RPMI7951 (cell line): ENCODE data around the gene PTPRF. TPM values are rescaled to one million over a fixed set of nuclear protein-coding genes. Genes with fewer than 3 reads are reported as not detected.

Source experiments
- DNase-seq: peaks from one replicate; pipeline ENCODE4 v3.0.0-alpha.2; 2012; ENCODE audit warnings: low read depth
- total RNA-seq: library from RNA; depleted of rRNA; stranded (reverse); fragments of >200 nt; shearing (Covaris generic); gene quantifications from 2 replicates; pipeline ENCODE4 v1.2.3, GENCODE V29; 2014

Gene PTPRF
- total RNA-seq, 1 experiment from 2014 or later, result 34.5 TPM

DNA sequence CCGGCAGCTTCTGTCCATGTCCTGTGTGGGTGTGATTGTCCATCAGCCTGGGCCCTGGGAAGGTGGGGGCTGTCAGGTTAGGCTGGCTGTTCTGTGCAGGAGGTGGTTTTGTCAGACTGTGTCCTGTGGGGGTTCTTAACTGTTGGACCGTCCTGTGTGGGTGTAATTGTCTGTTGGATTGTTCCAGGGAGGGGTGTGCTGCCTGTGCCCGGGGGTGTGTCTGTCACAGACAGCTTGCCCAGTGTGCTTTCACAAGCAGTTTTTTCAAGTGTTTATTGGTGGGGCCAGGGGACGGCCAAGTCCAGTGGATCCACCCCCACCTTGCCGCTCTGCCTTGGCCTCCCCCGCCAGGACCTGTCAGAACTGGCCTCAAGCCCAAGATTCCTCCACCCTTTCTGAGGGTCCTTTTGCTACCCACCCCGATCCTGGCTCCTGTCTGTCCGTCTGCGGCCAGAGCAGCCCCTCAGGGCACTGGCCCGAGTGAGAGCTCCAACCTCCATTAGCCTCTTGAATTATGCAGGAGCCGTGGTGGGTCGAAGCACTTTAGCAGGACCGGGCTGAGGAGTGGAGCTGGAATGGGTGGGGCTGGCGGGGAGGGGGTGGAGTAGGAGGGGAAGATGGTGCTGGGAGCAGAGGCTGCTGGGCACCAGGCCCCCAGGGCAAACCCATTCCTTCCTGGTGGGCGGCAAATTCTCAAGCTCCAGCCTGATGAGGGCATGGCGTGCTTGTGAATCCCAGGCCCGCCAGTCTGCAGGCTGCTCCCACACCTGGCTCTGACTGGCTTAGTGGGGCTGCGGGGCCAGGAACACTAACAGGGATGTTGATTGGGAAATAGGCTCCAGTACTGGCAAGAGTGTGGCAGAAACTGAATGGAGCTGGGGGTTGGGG lies 47.2 kb downstream of the PTPRF start:
- DNase-seq, result no peak

DNA sequence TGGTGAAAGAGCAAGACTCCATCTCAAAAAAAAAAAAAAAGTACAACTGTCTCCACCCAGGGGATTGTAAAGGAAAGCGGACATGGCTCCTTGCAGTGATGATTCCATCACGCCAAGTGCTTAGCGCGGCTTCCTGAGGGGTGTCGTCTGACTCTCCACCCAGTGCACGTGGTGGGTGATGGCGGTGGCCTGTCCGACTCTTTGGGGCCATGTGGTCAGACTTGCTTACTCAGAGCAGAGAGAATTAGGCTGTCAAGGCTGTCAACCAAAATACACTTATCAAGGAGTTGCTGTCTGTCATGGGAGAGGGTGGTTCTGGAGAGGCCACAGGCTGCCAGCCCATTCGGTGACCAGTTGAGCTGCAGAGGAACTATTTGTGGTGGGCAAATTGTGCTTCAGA lies 49.4 kb downstream of the PTPRF start:
- no peak for DNase-seq

DNA sequence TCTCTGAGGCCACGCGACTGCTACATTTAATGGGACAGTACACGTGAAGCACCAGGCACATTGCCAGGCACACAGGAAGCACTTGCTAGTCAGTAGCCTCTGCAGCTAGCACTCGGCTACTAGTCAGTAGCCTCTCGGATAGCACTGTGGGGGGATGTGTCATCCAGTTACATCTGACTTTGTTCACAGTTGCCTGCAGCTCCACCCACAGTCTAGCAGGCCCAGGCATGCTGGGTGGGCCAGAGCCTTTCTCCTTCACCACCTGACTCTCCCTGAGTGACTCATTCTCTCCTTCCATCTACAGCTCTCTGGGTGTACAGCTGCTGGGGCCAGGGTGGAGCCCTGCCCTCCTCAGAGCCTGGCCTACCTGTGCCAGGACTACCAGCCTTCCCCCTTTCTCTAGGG lies 51.5 kb downstream of the PTPRF start:
- DNase-seq, result peak; percentile 97

DNA sequence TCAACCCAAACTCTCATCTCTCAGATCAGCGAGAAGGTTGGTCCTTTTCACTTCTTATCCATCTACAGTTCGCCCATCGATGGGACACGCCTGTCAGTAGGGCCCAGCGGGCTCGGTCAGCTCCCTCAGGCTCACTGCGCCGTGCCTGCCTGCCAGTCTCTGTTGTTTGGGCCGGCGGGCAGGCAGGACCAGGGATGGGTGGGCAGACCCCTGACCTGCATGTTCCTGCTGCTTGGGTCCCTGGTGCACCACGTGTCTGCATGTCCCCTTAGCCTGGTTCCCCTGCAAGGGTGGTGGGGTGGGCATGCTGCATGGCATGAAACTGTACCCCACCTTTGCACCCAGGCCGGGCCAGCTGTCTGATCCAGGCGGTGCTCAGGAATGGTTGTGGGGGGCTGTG lies 52.4 kb downstream of the PTPRF start:
- no peak for DNase-seq

DNA sequence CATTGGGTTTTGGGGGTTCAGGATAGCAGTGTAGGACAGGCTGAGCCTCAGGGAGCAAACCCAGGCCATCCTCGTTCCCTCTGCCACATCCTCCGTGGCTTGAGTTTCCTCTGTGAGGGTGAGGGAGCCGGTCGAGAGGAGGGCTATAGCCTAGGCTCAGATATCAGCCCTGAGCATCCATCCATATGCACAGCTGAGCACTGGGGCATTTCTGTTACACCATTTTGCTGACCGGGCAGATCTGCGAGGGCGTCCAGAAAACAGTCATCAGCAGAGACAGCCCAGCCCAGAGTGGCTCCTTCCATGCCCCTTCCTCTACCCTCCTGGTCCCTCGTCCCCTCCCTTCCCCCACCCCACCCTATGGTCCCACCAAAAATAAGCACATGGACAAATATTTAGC lies 53.5 kb downstream of the PTPRF start:
- DNase-seq, result no peak

DNA sequence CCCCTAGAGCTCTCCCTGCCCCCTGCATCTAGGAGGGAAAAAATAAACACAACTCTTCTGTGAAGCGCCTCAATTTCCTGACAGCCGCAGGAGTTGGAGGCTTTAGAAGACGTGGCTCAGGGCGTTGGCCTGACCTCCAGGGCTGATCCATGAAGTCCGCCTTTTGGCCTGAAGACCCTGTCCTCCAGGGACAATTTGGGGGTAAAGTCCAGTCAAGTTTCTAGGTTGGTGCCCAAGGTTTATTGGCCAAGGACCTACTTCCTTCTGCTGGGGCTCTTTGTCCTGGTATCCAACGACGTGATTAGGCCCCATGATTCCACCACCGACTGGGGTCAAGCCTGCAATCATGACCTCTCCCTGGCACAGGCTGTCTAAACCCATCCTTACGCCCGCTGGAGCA lies 54.9 kb downstream of the PTPRF start:
- DNase-seq, result no peak

DNA sequence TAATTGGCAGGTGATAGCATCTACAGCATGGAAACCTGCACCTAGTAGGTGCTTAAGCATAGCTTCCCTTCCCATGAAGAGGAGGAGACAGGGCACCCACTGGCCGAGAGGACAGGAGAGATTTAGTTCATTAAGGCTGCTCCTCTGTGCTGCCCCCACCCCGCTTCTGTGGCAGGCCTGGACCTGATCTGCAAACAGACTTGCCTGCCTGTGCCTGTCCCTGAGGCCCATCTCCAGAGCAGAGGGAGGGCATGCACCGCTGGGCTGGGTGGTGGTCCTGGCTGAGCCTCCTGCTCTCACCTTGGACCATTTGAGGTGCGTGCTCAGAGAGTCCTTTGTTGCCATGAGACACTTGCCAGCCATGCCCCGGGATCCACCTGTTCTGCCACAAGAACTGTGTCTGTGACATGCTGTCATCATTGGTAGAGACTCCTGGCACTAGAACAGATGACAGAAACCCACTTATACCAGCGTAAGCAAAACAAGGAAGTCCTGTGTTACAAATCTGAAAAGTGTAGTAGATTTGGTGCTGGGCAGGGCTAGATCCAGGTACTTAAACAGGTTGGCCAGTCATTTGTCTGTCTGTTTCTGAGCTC lies 55.6 kb downstream of the PTPRF start:
- no peak for DNase-seq

DNA sequence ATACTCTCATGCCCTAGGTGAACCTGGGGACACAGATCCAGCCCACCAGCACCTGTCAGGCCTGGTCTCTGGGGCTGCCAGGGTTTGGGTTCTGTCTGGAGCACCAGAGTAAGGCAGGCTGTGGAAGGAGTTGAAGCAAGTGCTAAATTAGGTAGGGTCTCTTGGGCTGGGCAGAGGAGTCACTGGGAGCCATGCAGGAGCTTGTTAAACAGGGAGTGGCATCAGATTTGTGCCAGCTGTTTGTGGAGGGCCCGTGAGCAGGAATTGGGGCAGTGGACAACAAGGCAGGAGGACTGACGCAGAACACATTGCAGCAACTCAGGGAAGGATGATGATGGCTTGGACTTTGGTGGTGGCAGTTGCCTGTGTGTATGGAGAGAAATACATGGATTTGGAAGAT lies 56.3 kb downstream of the PTPRF start:
- DNase-seq, result no peak

DNA sequence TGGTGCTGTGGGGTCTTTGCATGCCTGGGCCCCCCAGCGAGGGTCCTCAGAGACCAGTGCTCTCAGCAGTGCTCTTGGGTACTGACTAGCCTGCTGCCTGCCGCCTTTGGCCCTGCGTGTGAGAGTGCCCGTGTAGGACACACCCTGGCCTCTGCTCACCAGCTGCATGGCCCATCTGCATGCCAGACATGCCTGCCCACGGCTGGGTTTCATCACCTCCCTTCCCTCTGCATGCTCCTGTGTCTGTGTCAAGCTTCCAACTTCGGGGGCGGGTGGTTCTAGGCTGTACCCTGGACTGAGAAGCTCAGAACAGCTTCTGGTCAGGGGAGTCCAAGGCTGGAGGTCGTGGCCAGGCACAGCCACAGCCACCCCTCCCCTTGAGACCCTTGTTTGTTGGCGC lies 56.9 kb downstream of the PTPRF start:
- DNase-seq, result peak; percentile 20

DNA sequence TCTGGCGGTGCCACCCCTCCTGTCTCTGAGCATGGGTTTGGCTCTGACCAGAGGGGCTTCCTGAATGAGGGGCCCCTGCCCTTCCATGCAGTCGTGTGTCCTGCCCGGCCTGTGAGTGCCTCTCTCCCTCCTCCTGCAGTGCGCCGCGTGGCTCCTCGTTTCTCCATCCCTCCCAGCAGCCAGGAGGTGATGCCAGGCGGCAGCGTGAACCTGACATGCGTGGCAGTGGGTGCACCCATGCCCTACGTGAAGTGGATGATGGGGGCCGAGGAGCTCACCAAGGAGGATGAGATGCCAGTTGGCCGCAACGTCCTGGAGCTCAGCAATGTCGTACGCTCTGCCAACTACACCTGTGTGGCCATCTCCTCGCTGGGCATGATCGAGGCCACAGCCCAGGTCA lies 57.9 kb downstream of the PTPRF start:
- DNase-seq, result no peak

DNA sequence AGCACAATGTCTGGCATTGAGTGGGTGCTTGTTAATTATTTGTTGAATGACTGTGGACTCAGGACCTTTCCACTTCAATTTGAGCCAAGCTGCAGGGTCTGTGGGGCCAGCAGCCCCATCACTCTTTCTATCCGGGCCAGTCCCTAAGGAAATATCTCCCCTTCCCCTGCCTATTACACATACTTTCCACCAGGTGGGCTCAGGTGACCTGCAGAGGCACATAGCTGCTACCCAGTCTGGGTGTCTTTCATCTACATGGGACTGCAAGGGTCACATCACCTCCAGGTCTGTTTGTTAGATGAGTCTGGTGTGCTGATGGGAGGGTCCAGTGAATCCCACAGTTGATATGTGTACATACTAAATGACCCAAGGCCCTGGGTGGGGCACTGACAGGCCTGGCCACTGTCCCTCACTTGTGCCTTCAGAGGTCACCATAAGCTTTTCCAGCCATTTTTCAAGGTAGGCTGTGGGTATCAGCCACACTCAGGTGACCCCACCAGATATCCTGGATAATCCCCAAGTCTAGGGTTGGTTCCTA lies 59.8 kb downstream of the PTPRF start:
- DNase-seq, result no peak

DNA sequence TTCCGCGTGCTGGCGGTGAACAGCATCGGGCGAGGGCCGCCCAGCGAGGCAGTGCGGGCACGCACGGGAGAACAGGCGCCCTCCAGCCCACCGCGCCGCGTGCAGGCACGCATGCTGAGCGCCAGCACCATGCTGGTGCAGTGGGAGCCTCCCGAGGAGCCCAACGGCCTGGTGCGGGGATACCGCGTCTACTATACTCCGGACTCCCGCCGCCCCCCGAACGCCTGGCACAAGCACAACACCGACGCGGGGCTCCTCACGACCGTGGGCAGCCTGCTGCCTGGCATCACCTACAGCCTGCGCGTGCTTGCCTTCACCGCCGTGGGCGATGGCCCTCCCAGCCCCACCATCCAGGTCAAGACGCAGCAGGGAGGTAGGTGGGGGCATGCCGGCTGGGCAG lies 60.5 kb downstream of the PTPRF start:
- no peak for DNase-seq

DNA sequence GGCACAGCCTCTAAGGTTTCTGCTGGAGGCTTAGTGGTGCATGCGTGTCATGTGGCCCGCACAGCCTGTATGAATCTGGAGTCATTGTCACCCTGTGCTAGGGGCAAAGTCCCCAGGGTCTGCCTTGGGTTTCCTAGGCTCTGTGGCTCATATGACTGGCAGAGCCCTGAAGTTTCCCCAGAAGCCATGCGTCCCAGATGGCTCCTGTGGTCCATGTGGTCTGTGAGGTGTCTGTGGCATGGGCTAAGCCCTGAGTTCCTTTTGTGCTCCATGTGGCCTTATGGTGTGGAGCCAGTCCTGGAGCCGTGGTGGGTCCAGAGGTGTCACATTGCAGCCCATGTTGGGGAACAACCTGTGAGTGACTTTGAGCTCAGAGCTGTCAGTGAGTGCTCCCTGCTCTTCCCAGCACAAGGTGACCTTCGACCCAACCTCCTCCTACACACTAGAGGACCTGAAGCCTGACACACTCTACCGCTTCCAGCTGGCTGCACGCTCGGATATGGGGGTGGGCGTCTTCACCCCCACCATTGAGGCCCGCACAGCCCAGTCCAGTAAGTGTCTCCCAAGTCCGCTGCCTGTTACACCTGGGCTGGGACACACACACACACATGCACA lies 61.5 kb downstream of the PTPRF start:
- DNase-seq, result no peak

DNA sequence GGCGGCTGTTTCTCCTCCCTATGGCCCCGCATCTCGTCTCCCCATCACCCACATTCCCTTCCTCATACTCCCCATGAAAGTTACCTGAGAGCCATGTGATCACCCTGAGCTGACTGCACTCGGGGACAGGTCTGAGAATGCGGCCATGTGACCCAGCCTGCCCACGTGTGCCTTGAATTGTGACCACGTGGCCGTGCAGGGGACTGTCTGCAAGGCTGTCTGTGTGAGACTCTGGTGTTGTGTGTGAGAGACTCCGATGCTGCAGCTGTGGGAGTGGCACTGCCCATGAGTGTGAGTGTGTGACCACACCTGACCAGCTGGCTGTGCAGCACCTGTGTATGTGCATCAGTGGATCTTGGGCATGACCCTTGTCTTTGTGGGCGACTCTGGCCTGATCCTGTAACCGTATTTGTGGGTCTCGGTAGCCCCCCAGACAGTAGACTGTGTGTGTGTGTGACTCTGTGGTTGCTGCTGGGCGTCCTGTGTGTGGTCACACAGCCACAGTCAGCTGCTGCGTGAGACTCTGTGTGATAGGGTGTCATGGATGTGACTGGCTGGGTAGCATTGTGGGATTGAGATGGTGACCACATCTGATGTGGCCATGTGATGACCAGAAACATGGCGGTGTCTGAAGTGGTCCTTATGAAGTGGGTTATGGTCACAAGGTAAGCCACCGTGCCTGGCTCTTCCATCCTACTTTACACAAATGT lies 62.4 kb downstream of the PTPRF start:
- DNase-seq, result no peak

DNA sequence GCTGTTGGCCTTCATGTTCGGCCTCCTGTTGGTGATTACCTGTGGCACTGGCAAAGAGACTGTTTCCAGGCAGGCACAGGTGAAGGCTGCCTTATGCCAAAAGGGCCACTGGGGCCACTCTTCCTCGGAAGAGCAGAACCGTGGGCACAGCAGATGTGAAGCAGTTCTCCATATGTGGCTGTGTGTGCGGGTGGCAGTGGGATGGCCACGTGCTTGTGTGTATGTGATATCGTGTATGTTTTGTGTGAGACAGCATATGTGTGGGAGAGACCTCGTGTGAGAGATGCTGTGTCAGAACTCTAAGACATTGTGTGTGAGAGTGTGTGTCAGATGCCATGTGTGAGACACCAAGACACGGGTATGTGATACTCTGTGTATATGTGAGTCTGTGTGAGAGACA lies 65.9 kb downstream of the PTPRF start:
- DNase-seq, result no peak

DNA sequence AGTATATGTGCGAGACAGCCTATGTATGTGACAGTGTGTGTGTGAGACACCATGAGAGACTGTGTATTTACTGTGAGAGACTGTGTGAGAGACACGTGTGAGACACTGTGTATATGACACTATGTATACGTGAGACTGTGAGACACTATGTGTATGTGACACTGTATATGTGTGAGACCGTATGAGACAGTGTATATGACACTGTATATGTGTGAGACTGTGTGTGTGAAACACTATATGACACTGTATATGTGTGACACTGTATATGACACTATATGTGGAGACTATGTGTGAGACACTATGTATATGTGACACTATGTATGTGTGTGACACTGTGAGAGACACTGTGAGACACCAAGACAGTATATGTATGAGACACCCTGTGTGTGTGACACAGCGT lies 66.3 kb downstream of the PTPRF start:
- no peak for DNase-seq

DNA sequence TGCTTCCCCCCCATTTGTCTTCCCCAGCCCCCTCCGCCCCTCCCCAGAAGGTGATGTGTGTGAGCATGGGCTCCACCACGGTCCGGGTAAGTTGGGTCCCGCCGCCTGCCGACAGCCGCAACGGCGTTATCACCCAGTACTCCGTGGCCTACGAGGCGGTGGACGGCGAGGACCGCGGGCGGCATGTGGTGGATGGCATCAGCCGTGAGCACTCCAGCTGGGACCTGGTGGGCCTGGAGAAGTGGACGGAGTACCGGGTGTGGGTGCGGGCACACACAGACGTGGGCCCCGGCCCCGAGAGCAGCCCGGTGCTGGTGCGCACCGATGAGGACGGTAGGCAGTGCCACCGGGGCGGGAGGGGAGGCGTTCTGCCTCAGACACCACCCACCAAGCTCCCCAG lies 67.0 kb downstream of the PTPRF start:
- no peak for DNase-seq

DNA sequence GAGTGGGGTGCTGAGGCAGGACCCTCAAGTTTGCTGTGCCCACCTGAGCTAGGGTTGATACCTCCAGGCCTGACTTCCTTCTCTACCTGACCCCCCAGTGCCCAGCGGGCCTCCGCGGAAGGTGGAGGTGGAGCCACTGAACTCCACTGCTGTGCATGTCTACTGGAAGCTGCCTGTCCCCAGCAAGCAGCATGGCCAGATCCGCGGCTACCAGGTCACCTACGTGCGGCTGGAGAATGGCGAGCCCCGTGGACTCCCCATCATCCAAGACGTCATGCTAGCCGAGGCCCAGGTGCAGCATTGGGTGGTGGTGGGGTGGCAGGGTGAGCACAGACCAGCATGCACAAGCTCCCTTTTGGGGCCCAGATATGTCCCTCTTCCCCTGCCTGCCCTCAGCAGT lies 67.9 kb downstream of the PTPRF start:
- no peak for DNase-seq

DNA sequence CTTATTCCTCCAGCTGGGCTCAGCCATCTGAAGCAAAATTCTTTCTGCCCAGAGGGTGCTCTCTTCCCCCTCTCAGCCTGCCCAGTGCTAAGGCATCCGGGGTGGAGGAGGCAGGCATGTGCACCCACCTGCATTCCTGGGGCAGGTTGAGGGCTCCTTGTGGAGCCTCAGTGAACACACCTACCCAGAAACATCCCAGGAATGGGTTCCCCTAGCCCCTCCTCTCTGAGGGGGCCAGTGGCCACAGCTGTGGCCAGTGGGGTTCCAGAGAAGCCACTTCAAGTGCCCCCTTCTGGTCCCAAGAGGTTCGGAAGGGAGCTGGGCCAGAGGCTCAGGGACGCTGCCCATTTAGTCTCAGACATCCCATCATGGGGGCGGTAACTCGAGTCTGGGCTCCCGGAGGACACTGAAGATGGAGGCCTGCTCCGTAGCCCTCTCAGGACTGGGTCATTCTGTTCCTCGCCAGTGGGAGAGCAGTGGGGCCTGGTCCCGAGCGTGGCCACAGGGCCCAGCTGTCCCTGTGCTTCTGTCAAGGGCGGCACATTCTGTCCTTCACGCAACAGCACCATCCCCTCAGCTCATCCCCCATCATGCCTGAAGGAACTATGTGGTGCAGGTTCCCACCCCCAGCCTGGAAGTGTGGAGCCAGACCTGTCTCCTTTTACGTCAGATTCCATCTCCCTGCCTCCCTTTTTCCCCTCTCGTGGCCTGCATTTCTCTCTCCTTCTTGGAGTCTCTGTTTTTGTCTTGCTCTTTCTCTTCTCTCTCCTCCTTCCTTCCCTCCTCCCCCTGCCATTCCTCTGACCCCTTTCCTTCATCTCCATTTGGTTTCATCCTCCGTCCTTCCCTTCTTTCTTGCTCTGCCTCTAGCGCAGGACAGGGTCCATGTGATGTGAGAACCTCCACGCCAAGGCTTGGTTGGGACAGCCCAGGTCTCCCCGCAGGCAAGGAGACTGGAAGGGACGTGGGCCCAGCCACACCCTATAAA lies 69.6 kb downstream of the PTPRF start:
- DNase-seq, result no peak

DNA sequence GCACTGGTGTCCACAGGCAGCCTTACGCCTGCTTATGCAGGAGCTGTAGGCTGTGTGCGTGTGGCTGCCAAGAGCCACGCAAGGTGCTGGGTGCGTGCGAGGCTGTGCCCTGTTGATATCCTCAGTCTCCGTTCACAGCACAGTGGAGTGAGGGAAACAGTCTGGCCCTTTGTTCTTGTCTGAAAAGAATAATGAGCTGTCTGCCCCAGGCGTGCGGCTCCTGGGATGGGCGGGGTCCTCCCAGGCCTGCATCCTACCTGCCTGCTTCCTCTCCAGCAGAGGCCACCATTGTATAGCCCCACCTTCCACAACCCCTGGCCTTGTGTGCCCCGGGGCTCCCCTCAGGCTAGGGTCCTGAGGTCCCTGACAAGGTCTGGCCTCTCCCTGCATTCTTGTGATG lies 72.3 kb downstream of the PTPRF start:
- no peak for DNase-seq

DNA sequence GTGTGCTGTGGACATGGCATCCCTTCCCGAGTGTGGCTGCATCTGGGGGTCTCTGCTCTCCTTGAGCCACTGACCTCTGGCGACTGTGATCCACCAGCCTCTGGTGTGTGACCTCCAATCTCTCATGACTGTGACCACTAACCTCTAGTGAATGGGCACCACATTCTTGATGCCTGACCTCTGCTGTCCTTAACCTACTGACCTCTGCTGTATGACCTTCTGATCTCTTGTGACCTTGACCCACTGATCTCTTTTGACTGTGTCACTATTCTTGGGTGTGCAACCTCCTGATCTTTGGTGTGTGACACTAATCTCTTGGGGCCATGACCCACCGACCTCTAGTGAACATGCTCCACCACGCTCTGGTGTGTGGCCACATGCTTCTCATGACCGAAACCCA lies 73.5 kb downstream of the PTPRF start:
- DNase-seq, result no peak
